Measurements from ENCODE around the gene NUP98.

DNA sequence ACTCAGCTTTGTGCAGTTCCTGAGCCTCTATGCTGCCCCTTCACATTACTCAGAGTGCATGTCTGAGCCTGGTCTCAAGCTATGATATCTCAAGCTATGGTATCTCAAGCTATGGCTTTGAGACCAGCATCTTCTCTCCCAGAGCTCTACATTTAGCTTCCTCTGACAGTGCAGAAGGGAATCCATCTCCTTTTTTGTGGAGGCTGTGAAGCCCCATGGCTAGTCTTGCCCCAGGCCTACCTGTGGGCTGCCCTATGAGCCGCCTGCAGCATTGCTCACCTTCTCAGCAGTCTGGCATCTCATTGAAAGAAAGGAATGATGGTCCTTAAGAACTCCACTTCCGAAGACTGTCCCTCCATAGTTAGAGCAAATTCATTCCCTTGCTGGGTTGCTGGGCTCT lies 23.6 kb upstream of the NUP98 start:
- no peak for TF ChIP-seq POLR2A (IDR thresholded peaks at IDR 0.05)
- TF ChIP-seq, protein P1, sequence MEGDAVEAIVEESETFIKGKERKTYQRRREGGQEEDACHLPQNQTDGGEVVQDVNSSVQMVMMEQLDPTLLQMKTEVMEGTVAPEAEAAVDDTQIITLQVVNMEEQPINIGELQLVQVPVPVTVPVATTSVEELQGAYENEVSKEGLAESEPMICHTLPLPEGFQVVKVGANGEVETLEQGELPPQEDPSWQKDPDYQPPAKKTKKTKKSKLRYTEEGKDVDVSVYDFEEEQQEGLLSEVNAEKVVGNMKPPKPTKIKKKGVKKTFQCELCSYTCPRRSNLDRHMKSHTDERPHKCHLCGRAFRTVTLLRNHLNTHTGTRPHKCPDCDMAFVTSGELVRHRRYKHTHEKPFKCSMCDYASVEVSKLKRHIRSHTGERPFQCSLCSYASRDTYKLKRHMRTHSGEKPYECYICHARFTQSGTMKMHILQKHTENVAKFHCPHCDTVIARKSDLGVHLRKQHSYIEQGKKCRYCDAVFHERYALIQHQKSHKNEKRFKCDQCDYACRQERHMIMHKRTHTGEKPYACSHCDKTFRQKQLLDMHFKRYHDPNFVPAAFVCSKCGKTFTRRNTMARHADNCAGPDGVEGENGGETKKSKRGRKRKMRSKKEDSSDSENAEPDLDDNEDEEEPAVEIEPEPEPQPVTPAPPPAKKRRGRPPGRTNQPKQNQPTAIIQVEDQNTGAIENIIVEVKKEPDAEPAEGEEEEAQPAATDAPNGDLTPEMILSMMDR (IDR thresholded peaks at IDR 0.05 in 4 of 5, conservative IDR thresholded peaks at IDR 0.05 in 1 of 5) = no peak

Measured in gastrocnemius medialis (tissue), 4 donors.